ENCODE measurements around the gene C4A.
"Not testable (repeated sequence)": the region's sequence is repeated elsewhere in the genome, so short reads cannot be mapped to it uniquely, and the experiment has no call there.

Gene C4A

GRCh38 chr6:31981744-31982143 is at the start of gene C4A:
Gene C4A (plus strand): TSS chr6:31982057. CDS start chr6:31982108, 51 bp downstream.
- DNase-seq: not testable (repeated sequence)

GRCh38 chr6:31932137-31932536 is 49.7 kb upstream of the C4A start:
- DNase-seq: not testable (repeated sequence)

- DNase-seq: no peak
These were observed 48.3 kb upstream of the C4A start for GRCh38 chr6:31933537-31933936.

GRCh38 chr6:31935021-31935420 is 46.8 kb upstream of the C4A start:
- DNase-seq: no peak

- no peak for DNase-seq
These were observed 46.0 kb upstream of the C4A start for GRCh38 chr6:31935823-31936222.

- no peak for DNase-seq
These were observed 41.6 kb upstream of the C4A start for GRCh38 chr6:31940256-31940664.

GRCh38 chr6:31943742-31944141 is 38.1 kb upstream of the C4A start:
- no peak for DNase-seq

- no peak for DNase-seq
These were observed 36.7 kb upstream of the C4A start for GRCh38 chr6:31945154-31945506.

- DNase-seq: no peak
These were observed 36.1 kb upstream of the C4A start, which contains the start of gene CFB for GRCh38 chr6:31945507-31946369. Gene CFB (plus strand): TSS chr6:31946095. CDS start chr6:31946222, 127 bp downstream.

GRCh38 chr6:31946370-31946885 is 35.4 kb upstream of the C4A start:
- no peak for DNase-seq

- no peak for DNase-seq
These were observed 34.7 kb upstream of the C4A start for GRCh38 chr6:31947070-31947675.

- no peak for DNase-seq
These were observed 34.0 kb upstream of the C4A start for GRCh38 chr6:31947864-31948263.

- DNase-seq: no peak
These were observed 33.6 kb upstream of the C4A start for GRCh38 chr6:31948306-31948705.

GRCh38 chr6:31948753-31949413 is 33.0 kb upstream of the C4A start:
- DNase-seq: no peak

- no peak for DNase-seq
These were observed 31.8 kb upstream of the C4A start for GRCh38 chr6:31949926-31950548.

- peak; percentile 79 for DNase-seq
These were observed 29.6 kb upstream of the C4A start for GRCh38 chr6:31952140-31952805.

GRCh38 chr6:31952890-31953289 is 29.0 kb upstream of the C4A start:
- no peak for DNase-seq

GRCh38 chr6:31954511-31954910 is 27.3 kb upstream of the C4A start:
- DNase-seq: no peak

- DNase-seq: no peak
These were observed 25.1 kb upstream of the C4A start for GRCh38 chr6:31956796-31957195.

GRCh38 chr6:31958412-31958740 is 23.5 kb upstream of the C4A start:
- DNase-seq: no peak

- peak; percentile 99 for DNase-seq
These were observed 22.8 kb upstream of the C4A start, which contains the start of the genes NELFE and SKIC2 for GRCh38 chr6:31958741-31959739. Gene NELFE (minus strand): TSS chr6:31958971. CDS start chr6:31958446, 525 bp downstream. Gene SKIC2 (plus strand): TSS chr6:31959175. CDS start chr6:31959193, 18 bp downstream.
